Measurements from ENCODE around the gene MAGIX. TPM values are rescaled to one million over a fixed set of nuclear protein-coding genes. Genes with fewer than 3 reads are reported as not detected.

The MAGIX gene
- total RNA-seq, 4 donors from 2014 or later, result 0.77 to 12.4 (median 5.2) TPM

GRCh38 chrX:49174723-49175122 is 12.2 kb downstream of the MAGIX start:
- H3K27me3 ChIP-seq, result no peaks in the 10 kb centered on the region
- H3K4me3 ChIP-seq, result no peak overlapping the region
- no peak overlapping the region for H3K27ac ChIP-seq
- no peaks in the 10 kb centered on the region for H3K36me3 ChIP-seq
- H3K9me3 ChIP-seq, result no peaks in the 10 kb centered on the region
- H3K4me1 ChIP-seq, result no peaks in the 10 kb centered on the region
- no peak for DNase-seq
- TF ChIP-seq POLR2A (IDR thresholded peaks at IDR 0.05) (no peak), CTCF (IDR thresholded peaks at IDR 0.05) (no peak)
- intact Hi-C loops (cut with DNase I; ENCODE audit: low total_unique reads), result no loop called here

- Histone ChIP-seq H3K4me3 (no peak overlapping the region), H3K9me3 (no peaks in the 10 kb centered on the region), H3K27me3 (no peaks in the 10 kb centered on the region), H3K4me1 (no peaks in the 10 kb centered on the region), H3K27ac (no peak overlapping the region), H3K36me3 (no peaks in the 10 kb centered on the region)
- no peak for DNase-seq
- no peak for TF ChIP-seq POLR2A (IDR thresholded peaks at IDR 0.05)
- no peak for TF ChIP-seq CTCF (IDR thresholded peaks at IDR 0.05)
- intact Hi-C loops (cut with DNase I; ENCODE audit: low total_unique reads), result no loop called here
These were observed 13.1 kb downstream of the MAGIX start for GRCh38 chrX:49175435-49176274.

GRCh38 chrX:49176421-49177326 is 14.1 kb downstream of the MAGIX start:
- Histone ChIP-seq H3K4me1 (no peaks in the 10 kb centered on the region), H3K9me3 (no peaks in the 10 kb centered on the region), H3K27ac (no peak overlapping the region), H3K36me3 (no peaks in the 10 kb centered on the region), H3K27me3 (no peaks in the 10 kb centered on the region), H3K4me3 (no peak overlapping the region)
- intact Hi-C loops (cut with DNase I; ENCODE audit: low total_unique reads), result no loop called here
- no peak for TF ChIP-seq CTCF (IDR thresholded peaks at IDR 0.05)
- no peak for DNase-seq

GRCh38 chrX:49177338-49177833 is 14.8 kb downstream of the MAGIX start:
- H3K27ac ChIP-seq, result no peak overlapping the region
- no peaks in the 10 kb centered on the region for H3K4me1 ChIP-seq
- no peaks in the 10 kb centered on the region for H3K9me3 ChIP-seq
- no peak overlapping the region for H3K4me3 ChIP-seq
- no peak for DNase-seq
- TF ChIP-seq CTCF (IDR thresholded peaks at IDR 0.05) (no peak), POLR2A (IDR thresholded peaks at IDR 0.05) (no peak)
- H3K27me3 ChIP-seq, result no peaks in the 10 kb centered on the region
- intact Hi-C loops (cut with DNase I; ENCODE audit: low total_unique reads), result no loop called here
- no peaks in the 10 kb centered on the region for H3K36me3 ChIP-seq

All from uterus (tissue), 4 donors.